Testis (tissue), 3 donors: ENCODE results near the gene CYYR1. TPM values are rescaled to one million over a fixed set of nuclear protein-coding genes. Genes with fewer than 3 reads are reported as not detected.

Experiments used
- DNase-seq: peaks from one replicate; pipeline ENCODE4 v3.0.0-alpha.2; 2019
- H3K27ac ChIP-seq, 2 donors: fragments of 200-600 bp; sonication (generic); one replicate each; pipeline ENCODE4 v1.5.1; 2019
- H3K27me3 ChIP-seq: fragments of 200-600 bp; sonication (generic); one replicate; pipeline ENCODE4 v1.5.1; 2019
- H3K36me3 ChIP-seq: fragments of 200-600 bp; sonication (generic); one replicate; pipeline ENCODE4 v1.5.1; 2017; ENCODE audit warnings: low read depth; ENCODE audit errors: missing control alignments
- H3K4me1 ChIP-seq: fragments of 200-600 bp; sonication (generic); one replicate; pipeline ENCODE4 v1.5.1; 2019
- H3K4me3 ChIP-seq, 2 donors: fragments of 200-600 bp; sonication (generic); one replicate each; pipeline ENCODE4 v1.5.1; 2017 to 2019
- H3K9me3 ChIP-seq: fragments of 200-600 bp; sonication (generic); one replicate; pipeline ENCODE4 v1.5.1; 2017
- CTCF ChIP-seq, 3 experiments: fragments of 450-650 bp in 2 of 3; fragments of 200-600 bp in 1 of 3; sonication (generic) in 1 of 3; IDR thresholded peaks; one replicate each; pipeline ENCODE4 v1.5.1; 2016 to 2019; ENCODE audit warnings: antibody characterized with exemption in 3 of 3, mild to moderate bottlenecking in 2 of 3, moderate library complexity in 1 of 3
- POLR2A ChIP-seq: fragments of 450-650 bp; IDR thresholded peaks from one replicate; pipeline ENCODE4 v1.6.1; 2017; ENCODE audit warnings: antibody characterized with exemption, mild to moderate bottlenecking, moderate library complexity
- WGBS, 2 donors: methylation state at CpG; one replicate each; pipeline ENCODE4 v1.1.5; 2018; 5-methylcytosine and 5-hydroxymethylcytosine counted together
- intact Hi-C: fragments of 100-400 bp; cut with DNase I; formaldehyde crosslinking; loops from one replicate; pipeline ENCODE4 v1.15.1; 2023; ENCODE audit warnings: low total_unique reads
- polyA plus RNA-seq: library from polyadenylated mRNA; stranded (reverse); fragments of 350-450 nt; fragmentation: Illumina TruSeq; extraction: RNeasy Lipid Tissue Mini Kit (QIAGEN cat#74804); gene quantifications from one replicate; pipeline ENCODE4 v1.2.3, GENCODE V29; 2014; ENCODE audit warnings: low read depth, low replicate concordance; ENCODE audit not compliant: insufficient read depth
- total RNA-seq, 2 donors: library from RNA; depleted of rRNA; stranded (reverse); fragments of >200 nt; gene quantifications; one replicate each; pipeline ENCODE4 v1.2.3, GENCODE V29; 2016

The CYYR1 gene
- total and polyA plus RNA-seq, 3 donors from 2014 or later: 4.4 to 6.1 (median 4.6) TPM

DNA sequence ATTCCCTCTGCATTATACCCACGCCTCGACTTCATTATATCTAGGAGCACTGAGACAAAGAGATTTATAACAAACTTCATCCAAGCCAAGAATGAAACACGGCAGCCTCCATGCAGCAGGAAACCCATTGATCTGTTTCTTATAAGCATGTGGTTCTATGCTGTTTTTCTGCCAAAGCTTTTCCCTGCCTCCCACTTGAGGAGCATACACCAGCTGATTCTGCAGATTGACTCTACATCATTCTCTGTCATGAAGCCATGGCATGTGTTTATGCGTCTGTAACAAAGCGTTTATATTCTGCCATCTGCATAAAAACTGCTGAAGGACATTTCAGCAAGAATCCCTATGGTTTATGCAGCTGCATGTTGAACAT, 102.0 kb downstream of the CYYR1 start:
- no peaks in the 10 kb centered on the region for H3K9me3 ChIP-seq
- no peak for DNase-seq
- H3K27me3 ChIP-seq: no peaks in the 10 kb centered on the region
- H3K36me3 ChIP-seq: no peaks in the 10 kb centered on the region
- H3K27ac ChIP-seq: no peak overlapping the region
- 66 to 80% methylated on average over 5 of the region's 5 CpGs for WGBS, 2 donors
- H3K4me3 ChIP-seq: no peak overlapping the region
- H3K4me1 ChIP-seq: no peaks in the 10 kb centered on the region
- intact Hi-C loops: no loop called here
- TF ChIP-seq CTCF (IDR thresholded peaks at IDR 0.05): no peak
- no peak for TF ChIP-seq POLR2A

- H3K27me3 ChIP-seq: no peaks in the 10 kb centered on the region
- intact Hi-C loops: no loop called here
- no peaks in the 10 kb centered on the region for H3K4me1 ChIP-seq
- H3K36me3 ChIP-seq: no peaks in the 10 kb centered on the region
- H3K9me3 ChIP-seq: no peaks in the 10 kb centered on the region
- TF ChIP-seq POLR2A: no peak
- no peak for TF ChIP-seq CTCF (IDR thresholded peaks at IDR 0.05)
- WGBS, 2 donors: 70 to 81% methylated on average over 8 of the region's 8 CpGs
- H3K4me3 ChIP-seq: no peak overlapping the region
- H3K27ac ChIP-seq: no peak overlapping the region
- DNase-seq: no peak
Observed at GRCh38 chr21:26470351-26471098, 102.6 kb downstream of the CYYR1 start.

DNA sequence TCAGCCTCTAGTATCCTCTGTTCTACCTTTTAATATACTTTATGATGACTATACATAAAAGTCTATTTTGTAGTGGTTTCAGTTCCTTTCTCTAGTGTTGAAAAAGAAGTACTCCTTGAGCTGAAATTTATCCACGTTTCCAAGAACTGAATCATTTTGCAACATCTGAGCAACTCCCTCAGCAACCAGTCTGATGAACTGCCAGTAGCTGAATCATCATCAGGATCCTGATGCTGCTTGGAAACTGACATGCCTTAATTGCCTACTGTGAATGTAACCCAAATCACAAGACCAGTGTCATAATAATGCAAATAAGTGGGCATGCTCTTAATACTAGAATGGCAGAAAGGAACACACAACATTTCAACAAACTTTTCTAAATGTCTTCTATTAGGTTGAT, 103.3 kb downstream of the CYYR1 start:
- Histone ChIP-seq H3K36me3 (no peaks in the 10 kb centered on the region), H3K4me1 (no peaks in the 10 kb centered on the region), H3K9me3 (no peaks in the 10 kb centered on the region), H3K27me3 (no peaks in the 10 kb centered on the region), H3K4me3 (no peak overlapping the region), H3K27ac (no peak overlapping the region)
- WGBS, 2 donors: 17 to 20% methylated on average over 1 of the region's 1 CpG
- intact Hi-C loops: no loop called here
- TF ChIP-seq POLR2A (no peak), CTCF (IDR thresholded peaks at IDR 0.05) (no peak)
- DNase-seq: peak; percentile 41

DNA sequence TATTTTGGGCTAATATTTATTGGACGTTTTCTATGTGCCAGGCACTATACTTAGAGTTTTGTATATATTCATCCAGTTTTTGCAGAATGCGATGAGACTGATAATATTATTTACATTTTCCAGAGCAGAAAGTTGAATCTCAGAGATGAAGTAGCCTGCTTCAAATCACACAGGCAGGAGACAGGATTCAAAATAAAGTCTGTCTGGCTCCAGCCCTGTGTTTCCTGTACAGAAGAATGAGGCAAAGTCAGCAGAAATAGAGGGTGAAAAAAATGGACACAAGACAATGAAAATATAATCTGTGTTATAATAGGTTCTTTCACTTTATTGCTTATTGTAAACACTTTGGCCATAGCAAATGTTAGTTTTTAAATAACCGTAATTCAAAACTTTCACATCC, 107.2 kb downstream of the CYYR1 start:
- no peaks in the 10 kb centered on the region for H3K4me1 ChIP-seq
- no peaks in the 10 kb centered on the region for H3K27me3 ChIP-seq
- no peak overlapping the region for H3K4me3 ChIP-seq
- TF ChIP-seq CTCF (IDR thresholded peaks at IDR 0.05) (no peak), POLR2A (no peak)
- intact Hi-C loops: no loop called here
- no peak overlapping the region for H3K27ac ChIP-seq
- no peak for DNase-seq
- H3K36me3 ChIP-seq: no peaks in the 10 kb centered on the region
- 75 to 78% methylated on average over 3 of the region's 3 CpGs for WGBS, 2 donors
- H3K9me3 ChIP-seq: no peaks in the 10 kb centered on the region

- Histone ChIP-seq H3K4me3 (no peak overlapping the region), H3K36me3 (no peaks in the 10 kb centered on the region), H3K27ac (no peak overlapping the region), H3K27me3 (no peaks in the 10 kb centered on the region), H3K4me1 (no peaks in the 10 kb centered on the region), H3K9me3 (no peaks in the 10 kb centered on the region)
- TF ChIP-seq POLR2A (no peak), CTCF (IDR thresholded peaks at IDR 0.05) (no peak)
- 78 to 84% methylated on average over 3 of the region's 3 CpGs for WGBS, 2 donors
- no peak for DNase-seq
- intact Hi-C loops: no loop called here
Observed at GRCh38 chr21:26461500-26461899, 111.6 kb downstream of the CYYR1 start.
